ENCODE measurements around the gene ZMYM2. TPM values are rescaled to one million over a fixed set of nuclear protein-coding genes. Genes with fewer than 3 reads are reported as not detected.

ZMYM2 gene
- polyA plus RNA-seq, 2 of the 4 experiments (the other 2 are of a cell fraction), result 21.7 to 56.7 TPM

DNA sequence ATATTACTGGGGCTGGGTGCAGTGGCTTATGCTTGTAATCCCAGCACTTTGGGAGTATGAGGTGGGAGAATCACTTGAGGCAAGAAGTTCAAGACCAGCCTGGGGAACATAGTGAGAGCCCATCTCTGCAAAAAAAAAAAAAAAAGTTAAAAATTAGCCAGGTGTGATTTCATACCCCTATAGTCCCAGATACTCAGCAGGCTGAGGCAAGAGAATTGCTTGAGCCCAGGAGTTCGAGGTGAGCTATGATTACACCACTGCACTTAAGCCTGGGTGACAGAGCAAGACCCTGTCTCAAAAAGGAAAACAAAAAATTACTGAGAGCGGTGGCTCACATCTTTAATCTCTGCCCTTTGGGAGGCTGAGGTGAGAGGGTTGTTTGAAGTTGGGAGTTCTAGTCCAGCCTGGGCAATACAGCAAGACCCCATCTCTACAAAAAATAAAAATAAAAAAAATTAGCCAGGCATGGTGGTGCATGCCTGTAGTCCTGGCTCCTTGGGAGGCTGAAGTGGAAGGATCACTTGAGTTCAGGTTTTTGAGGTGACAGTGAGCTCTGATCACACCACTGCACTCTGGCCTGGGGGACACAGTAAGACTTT, 87.5 kb downstream of the ZMYM2 start:
- ATAC-seq (no peak), DNase-seq (ENCODE audit: low read depth in 1 of 2, low spot score in 1 of 2) (no peak), FAIRE-seq (no peak)
- H3K4me3 ChIP-seq, result no peak overlapping the region
- POLR2A ChIA-PET, result no interaction called here
- TF ChIP-seq HDAC2 (IDR thresholded peaks at IDR 0.05), result no peak
- no peak for TF ChIP-seq MAFK (IDR thresholded peaks at IDR 0.05; ENCODE audit: partially characterized antibody)
- TF ChIP-seq, protein P1, sequence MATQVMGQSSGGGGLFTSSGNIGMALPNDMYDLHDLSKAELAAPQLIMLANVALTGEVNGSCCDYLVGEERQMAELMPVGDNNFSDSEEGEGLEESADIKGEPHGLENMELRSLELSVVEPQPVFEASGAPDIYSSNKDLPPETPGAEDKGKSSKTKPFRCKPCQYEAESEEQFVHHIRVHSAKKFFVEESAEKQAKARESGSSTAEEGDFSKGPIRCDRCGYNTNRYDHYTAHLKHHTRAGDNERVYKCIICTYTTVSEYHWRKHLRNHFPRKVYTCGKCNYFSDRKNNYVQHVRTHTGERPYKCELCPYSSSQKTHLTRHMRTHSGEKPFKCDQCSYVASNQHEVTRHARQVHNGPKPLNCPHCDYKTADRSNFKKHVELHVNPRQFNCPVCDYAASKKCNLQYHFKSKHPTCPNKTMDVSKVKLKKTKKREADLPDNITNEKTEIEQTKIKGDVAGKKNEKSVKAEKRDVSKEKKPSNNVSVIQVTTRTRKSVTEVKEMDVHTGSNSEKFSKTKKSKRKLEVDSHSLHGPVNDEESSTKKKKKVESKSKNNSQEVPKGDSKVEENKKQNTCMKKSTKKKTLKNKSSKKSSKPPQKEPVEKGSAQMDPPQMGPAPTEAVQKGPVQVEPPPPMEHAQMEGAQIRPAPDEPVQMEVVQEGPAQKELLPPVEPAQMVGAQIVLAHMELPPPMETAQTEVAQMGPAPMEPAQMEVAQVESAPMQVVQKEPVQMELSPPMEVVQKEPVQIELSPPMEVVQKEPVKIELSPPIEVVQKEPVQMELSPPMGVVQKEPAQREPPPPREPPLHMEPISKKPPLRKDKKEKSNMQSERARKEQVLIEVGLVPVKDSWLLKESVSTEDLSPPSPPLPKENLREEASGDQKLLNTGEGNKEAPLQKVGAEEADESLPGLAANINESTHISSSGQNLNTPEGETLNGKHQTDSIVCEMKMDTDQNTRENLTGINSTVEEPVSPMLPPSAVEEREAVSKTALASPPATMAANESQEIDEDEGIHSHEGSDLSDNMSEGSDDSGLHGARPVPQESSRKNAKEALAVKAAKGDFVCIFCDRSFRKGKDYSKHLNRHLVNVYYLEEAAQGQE (IDR thresholded peaks at IDR 0.05), result no peak
- TF ChIP-seq EP300 (IDR thresholded peaks at IDR 0.05), result no peak
- TF ChIP-seq, protein P2, sequence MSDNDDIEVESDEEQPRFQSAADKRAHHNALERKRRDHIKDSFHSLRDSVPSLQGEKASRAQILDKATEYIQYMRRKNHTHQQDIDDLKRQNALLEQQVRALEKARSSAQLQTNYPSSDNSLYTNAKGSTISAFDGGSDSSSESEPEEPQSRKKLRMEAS (IDR thresholded peaks at IDR 0.05), result no peak
- TF ChIP-seq ZC3H11A (IDR thresholded peaks at IDR 0.05), result no peak
- TF ChIP-seq ZSCAN20 (CRISPR knock-in tag; IDR thresholded peaks at IDR 0.05), result no peak
- TF ChIP-seq EHF (CRISPR knock-in tag; IDR thresholded peaks at IDR 0.05), result no peak
- TF ChIP-seq SREBF2 (IDR thresholded peaks at IDR 0.05), result no peak
- TF ChIP-seq CHD2 (IDR thresholded peaks at IDR 0.05; ENCODE audit: low read length, partially characterized antibody), result no peak
- no peak for TF ChIP-seq CEBPB (IDR thresholded peaks at IDR 0.05)
- no peak for TF ChIP-seq FOSB (CRISPR knock-in tag; IDR thresholded peaks at IDR 0.05)
- no peak for TF ChIP-seq CTCF (IDR thresholded peaks at IDR 0.05)
- TF ChIP-seq RARB (CRISPR knock-in tag; IDR thresholded peaks at IDR 0.05), result no peak
- TF ChIP-seq NFE2L2 (conservative IDR thresholded peaks at IDR 0.05; ENCODE audit: low read length), result no peak
- TF ChIP-seq HOXA7 (CRISPR knock-in tag; IDR thresholded peaks at IDR 0.05), result no peak
- WGBS (ENCODE audit: missing lambda C conversion rate), result 85% methylated on average over 2 of the region's 2 CpGs
- no peaks in the 10 kb centered on the region for H3K9me3 ChIP-seq
- H3K4me1 ChIP-seq, result no peaks in the 10 kb centered on the region; the same call in 2 of the 3 replicates
- CTCF ChIA-PET, result no interaction called here
- no peak overlapping the region for H3K4me2 ChIP-seq
- H3K27ac ChIP-seq, result no peak overlapping the region

DNA sequence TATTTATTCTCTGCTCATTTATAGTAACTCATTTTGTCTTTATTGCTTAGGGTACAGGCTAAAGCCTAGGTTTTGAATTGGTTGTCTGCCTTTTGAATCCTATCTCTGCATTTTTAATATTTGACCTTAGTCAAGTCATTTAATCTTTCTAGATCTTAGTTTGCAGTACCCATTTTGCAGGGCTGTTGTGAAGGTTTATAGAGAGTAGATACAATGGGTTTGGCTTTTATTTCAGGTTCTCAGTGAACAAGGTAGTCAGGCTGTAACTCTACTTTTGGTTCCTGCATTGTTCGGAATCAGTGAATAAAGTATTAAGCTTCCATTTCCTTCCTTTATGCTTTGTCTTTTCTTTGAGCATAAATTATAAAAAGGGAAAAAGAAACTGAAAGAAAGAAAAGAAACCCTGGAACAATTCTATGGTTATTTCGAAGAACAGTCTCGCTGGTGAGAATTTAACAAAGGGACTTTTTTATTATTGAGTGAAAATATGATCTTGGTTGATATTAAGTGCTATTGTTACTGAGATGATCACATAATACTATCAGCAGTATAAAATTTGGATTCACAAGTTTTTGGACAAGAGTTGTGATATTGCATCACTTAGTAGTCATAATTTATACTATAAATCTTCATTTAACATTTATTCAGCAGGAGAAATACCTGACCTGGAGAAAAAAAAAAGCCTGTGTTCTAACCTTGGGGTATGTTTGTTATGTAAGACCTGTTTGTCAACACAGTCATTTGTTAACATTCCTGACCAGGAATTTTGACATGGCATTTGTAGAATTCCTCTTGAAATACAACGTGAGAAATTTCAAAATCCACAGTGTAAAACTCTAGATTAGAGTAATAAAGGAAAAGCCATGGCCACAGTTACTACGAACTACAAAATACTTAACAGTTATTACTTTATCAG, 91.3 kb downstream of the ZMYM2 start:
- Histone ChIP-seq H3K27ac (no peak overlapping the region), H3K4me2 (no peak overlapping the region), H3K9me3 (no peaks in the 10 kb centered on the region), H3K4me1 (no peaks in the 10 kb centered on the region; the same call in 2 of the 3 replicates), H3K4me3 (no peak overlapping the region)
- WGBS (ENCODE audit: missing lambda C conversion rate), result 79% methylated on average over 5 of the region's 5 CpGs
- ChIA-PET CTCF (no interaction called here), POLR2A (no interaction called here)
- FAIRE-seq (no peak), DNase-seq (ENCODE audit: low read depth in 1 of 2, low spot score in 1 of 2) (no peak), ATAC-seq (no peak)
- TF ChIP-seq, protein P3, sequence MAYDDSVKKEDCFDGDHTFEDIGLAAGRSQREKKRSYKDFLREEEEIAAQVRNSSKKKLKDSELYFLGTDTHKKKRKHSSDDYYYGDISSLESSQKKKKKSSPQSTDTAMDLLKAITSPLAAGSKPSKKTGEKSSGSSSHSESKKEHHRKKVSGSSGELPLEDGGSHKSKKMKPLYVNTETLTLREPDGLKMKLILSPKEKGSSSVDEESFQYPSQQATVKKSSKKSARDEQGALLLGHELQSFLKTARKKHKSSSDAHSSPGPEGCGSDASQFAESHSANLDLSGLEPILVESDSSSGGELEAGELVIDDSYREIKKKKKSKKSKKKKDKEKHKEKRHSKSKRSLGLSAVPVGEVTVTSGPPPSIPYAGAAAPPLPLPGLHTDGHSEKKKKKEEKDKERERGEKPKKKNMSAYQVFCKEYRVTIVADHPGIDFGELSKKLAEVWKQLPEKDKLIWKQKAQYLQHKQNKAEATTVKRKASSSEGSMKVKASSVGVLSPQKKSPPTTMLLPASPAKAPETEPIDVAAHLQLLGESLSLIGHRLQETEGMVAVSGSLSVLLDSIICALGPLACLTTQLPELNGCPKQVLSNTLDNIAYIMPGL (CRISPR knock-in tag; IDR thresholded peaks at IDR 0.05; ENCODE audit: borderline replicate concordance), result no peak
- no peak for TF ChIP-seq HDAC2 (IDR thresholded peaks at IDR 0.05)
- no peak for TF ChIP-seq TFCP2L1 (CRISPR knock-in tag; IDR thresholded peaks at IDR 0.05)
- TF ChIP-seq HOXA7 (CRISPR knock-in tag; IDR thresholded peaks at IDR 0.05), result no peak
- TF ChIP-seq ZFP36 (IDR thresholded peaks at IDR 0.05; ENCODE audit: borderline replicate concordance, partially characterized antibody), result no peak
- TF ChIP-seq, protein P1 (IDR thresholded peaks at IDR 0.05), result no peak
- no peak for TF ChIP-seq MAZ (IDR thresholded peaks at IDR 0.05; ENCODE audit: borderline replicate concordance, low read depth, low read length)
- TF ChIP-seq CHD2 (IDR thresholded peaks at IDR 0.05; ENCODE audit: low read length, partially characterized antibody), result no peak
- TF ChIP-seq HEYL (CRISPR knock-in tag; IDR thresholded peaks at IDR 0.05), result no peak
- TF ChIP-seq, protein P4, sequence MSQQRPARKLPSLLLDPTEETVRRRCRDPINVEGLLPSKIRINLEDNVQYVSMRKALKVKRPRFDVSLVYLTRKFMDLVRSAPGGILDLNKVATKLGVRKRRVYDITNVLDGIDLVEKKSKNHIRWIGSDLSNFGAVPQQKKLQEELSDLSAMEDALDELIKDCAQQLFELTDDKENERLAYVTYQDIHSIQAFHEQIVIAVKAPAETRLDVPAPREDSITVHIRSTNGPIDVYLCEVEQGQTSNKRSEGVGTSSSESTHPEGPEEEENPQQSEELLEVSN (IDR thresholded peaks at IDR 0.05; ENCODE audit: borderline replicate concordance, low read depth), result no peak
- TF ChIP-seq HOXB5 (CRISPR knock-in tag; IDR thresholded peaks at IDR 0.05), result no peak

All from A549 (cell line).